ENCODE results near the gene SDK1. TPM values are rescaled to one million over a fixed set of nuclear protein-coding genes. Genes with fewer than 3 reads are reported as not detected.

Gene SDK1
- total and polyA plus RNA-seq, 2 of the 8 experiments (the other 6 are each of a cell fraction or from before 2014, with no cell fraction given) = 3.3 to 7.2 TPM

GRCh38 chr7:4123346-4123745 lies 822.3 kb downstream of the SDK1 start:
- Histone ChIP-seq H2BK20ac (ENCODE audit: low read length) (no peak overlapping the region), H4K91ac (replicated peaks; ENCODE audit: insufficient read length, low read length) (no peak overlapping the region), H3K79me2 (ENCODE audit: control insufficient read depth in 1 of 2, insufficient read depth in 2 of 2, low read length in 2 of 2) (no peaks in the 10 kb centered on the region), H4K20me1 (replicated peaks in 1 of 2; ENCODE audit: control insufficient read depth in 1 of 2, insufficient read depth in 2 of 2, low read length in 2 of 2) (peaks cover 0 to 1% of the 10 kb centered on the region in 2 experiments), H3K27me3 (replicated peaks in 1 of 4; ENCODE audit: control insufficient read depth in 3 of 4, extremely low read depth in 1 of 4, insufficient read depth in 3 of 4, low read length in 3 of 4) (no peaks in the 10 kb centered on the region), H3K36me3 (ENCODE audit: control insufficient read depth in 2 of 4, insufficient read depth in 4 of 4, low read length in 3 of 4) (no peaks in the 10 kb centered on the region), H4K5ac (ENCODE audit: insufficient read length, low read depth, low read length) (no peak overlapping the region), H3K4me3 (ENCODE audit: extremely low read depth in 1 of 4, insufficient read depth in 2 of 4, low read depth in 3 of 4, low read length in 4 of 4) (no peak overlapping the region), H3K14ac (ENCODE audit: insufficient read length) (no peak overlapping the region), H3K4me2 (ENCODE audit: insufficient read depth in 1 of 2, low read depth in 2 of 2, low read length in 2 of 2) (no peak overlapping the region), H2AFZ (ENCODE audit: low read length) (no peak overlapping the region), H3K4ac (replicated peaks; ENCODE audit: insufficient read length, low read depth, low read length) (no peak overlapping the region), H3K23me2 (ENCODE audit: low read depth, low read length) (peaks cover 9% of the 10 kb centered on the region; the same call in 1 of the 2 replicates), H2BK120ac (replicated peaks; ENCODE audit: low read depth, low read length) (no peak overlapping the region), H4K8ac (ENCODE audit: extremely low read depth, insufficient read depth, low read length) (no peak overlapping the region), H3K4me1 (replicated peaks in 1 of 4; ENCODE audit: control insufficient read depth in 3 of 4, insufficient read depth in 4 of 4, low read length in 3 of 4) (peaks cover 0 to 2% (median 0%) of the 10 kb centered on the region in 4 experiments; a peak in 1 of 7 replicates), H2BK12ac (ENCODE audit: low read depth, low read length) (no peak overlapping the region), H3K9ac (replicated peaks in 1 of 4; ENCODE audit: extremely low read depth in 1 of 4, low read depth in 3 of 4, low read length in 3 of 4) (no peak overlapping the region), H3K9me3 (ENCODE audit: insufficient read depth in 2 of 2, low read depth in 1 of 2, low read length in 1 of 2) (peaks cover 0 to 4% of the 10 kb centered on the region in 2 experiments; a peak in 1 of 4 replicates), H3K56ac (replicated peaks; ENCODE audit: insufficient read length, low read depth, low read length) (no peak overlapping the region), H2AK5ac (ENCODE audit: low read depth, low read length) (no peak overlapping the region), H3K79me1 (ENCODE audit: low read depth, low read length) (no peaks in the 10 kb centered on the region), H3K27ac (ENCODE audit: low read depth, low read length) (no peak overlapping the region), H2BK5ac (ENCODE audit: low read depth, low read length) (no peak overlapping the region), H2BK15ac (ENCODE audit: low read length) (no peak overlapping the region), H3K18ac (ENCODE audit: extremely low read depth, low read length) (no peak overlapping the region), H3K23ac (ENCODE audit: insufficient read length) (no peak overlapping the region)
- FAIRE-seq (no peak), DNase-seq (ENCODE audit: low read depth in 1 of 2, low spot score in 2 of 2) (no peak)
- ChIA-PET POLR2A (ENCODE audit: partially characterized antibody) (no interaction called here), CTCF (ENCODE audit: partially characterized antibody) (interaction anchor here (1.6 kb wide), 1 partner anchor 20 kb away, joined by 5 read pairs; no protein-coding TSS in a partner anchor)
- TF ChIP-seq RNF2 (IDR thresholded peaks at IDR 0.05; ENCODE audit: borderline replicate concordance, low read depth, low read length, missing control alignments, poor library complexity, severe bottlenecking) = no peak
- no peak for TF ChIP-seq JUND (IDR thresholded peaks at IDR 0.05; ENCODE audit: low read length)
- TF ChIP-seq PHF8 (conservative IDR thresholded peaks at IDR 0.05; ENCODE audit: low read depth, low read length) = no peak
- no peak for TF ChIP-seq KDM1A (IDR thresholded peaks at IDR 0.05; ENCODE audit: borderline replicate concordance, low read length)
- TF ChIP-seq SUZ12 (IDR thresholded peaks at IDR 0.05; ENCODE audit: low read length) = no peak
- no peak for TF ChIP-seq HDAC6 (IDR thresholded peaks at IDR 0.05; ENCODE audit: low read depth, low read length)
- no peak for TF ChIP-seq CREB1 (IDR thresholded peaks at IDR 0.05)
- TF ChIP-seq GABPA (IDR thresholded peaks at IDR 0.05; ENCODE audit: borderline replicate concordance, insufficient read depth, low read length) = no peak
- no peak for TF ChIP-seq YY1 (IDR thresholded peaks at IDR 0.05; ENCODE audit: low read depth, low read length)
- TF ChIP-seq BRCA1 (IDR thresholded peaks at IDR 0.05; ENCODE audit: low read depth, low read length) = no peak
- TF ChIP-seq EZH2 (IDR thresholded peaks at IDR 0.05; ENCODE audit: low read depth, low read length, severe bottlenecking) = no peak
- 95% methylated on average over 2 of the region's 2 CpGs; no CpG with 5 or more reads in 1 of the 2 experiments for WGBS, 2 experiments (ENCODE audit: extremely low coverage in 1 of 2, insufficient coverage in 1 of 2, insufficient read length in 1 of 2, insufficient replicate concordance in 2 of 2, low coverage in 1 of 2, low lambda C conversion rate in 2 of 2, missing lambda C conversion rate in 1 of 2)
